ENCODE measurements around the gene PPP1R14B. TPM values are rescaled to one million over a fixed set of nuclear protein-coding genes. Genes with fewer than 3 reads are reported as not detected.

Gene PPP1R14B
- total and polyA plus RNA-seq, 2 of the 13 experiments (the other 11 are each of a cell fraction or from before 2014, with no cell fraction given), result 110 to 148 TPM

- 0 out of 2 replicates have a peak, but pooled peaks have one; percentile 29 for TF ChIP-seq ZNF503 (CRISPR knock-in tag; IDR thresholded peaks at IDR 0.05)
- TF ChIP-seq SNAPC5 (CRISPR knock-in tag; IDR thresholded peaks at IDR 0.05; ENCODE audit: borderline replicate concordance), result no peak
- no peak for TF ChIP-seq ATF5 (CRISPR knock-in tag; IDR thresholded peaks at IDR 0.05; ENCODE audit: low read depth)
- no peak for TF ChIP-seq ZNF773 (CRISPR knock-in tag; IDR thresholded peaks at IDR 0.05; ENCODE audit: borderline replicate concordance)
- no peak for TF ChIP-seq RFX5 (IDR thresholded peaks at IDR 0.05; ENCODE audit: low read depth, low read length)
- no peak for TF ChIP-seq MLX (CRISPR knock-in tag; IDR thresholded peaks at IDR 0.05)
- peak; percentile 28; the same call in 1 of the 2 replicates for TF ChIP-seq ZNF790 (CRISPR knock-in tag; IDR thresholded peaks at IDR 0.05; ENCODE audit: borderline replicate concordance)
- TF ChIP-seq SRY (CRISPR knock-in tag; IDR thresholded peaks at IDR 0.05), result peak; percentile 48; the same call in 1 of the 2 replicates
- TF ChIP-seq ZNF430 (CRISPR knock-in tag; IDR thresholded peaks at IDR 0.05), result no peak
- peak; percentile 57; the same call in 1 of the 2 replicates for TF ChIP-seq THRA (CRISPR knock-in tag; IDR thresholded peaks at IDR 0.05; ENCODE audit: borderline replicate concordance)
- no peak for TF ChIP-seq ZNF34 (CRISPR knock-in tag; IDR thresholded peaks at IDR 0.05; ENCODE audit: borderline replicate concordance)
- no peak for TF ChIP-seq ZNF597 (CRISPR knock-in tag; IDR thresholded peaks at IDR 0.05)
- no peak for TF ChIP-seq ZFP41 (CRISPR knock-in tag; IDR thresholded peaks at IDR 0.05; ENCODE audit: borderline replicate concordance)
- no peak for TF ChIP-seq HBP1 (CRISPR knock-in tag; IDR thresholded peaks at IDR 0.05; ENCODE audit: low read depth)
- no peak for TF ChIP-seq HOXA9 (CRISPR knock-in tag; IDR thresholded peaks at IDR 0.05; ENCODE audit: borderline replicate concordance)
- TF ChIP-seq NCOA2 (CRISPR knock-in tag; IDR thresholded peaks at IDR 0.05), result 0 out of 2 replicates have a peak, but pooled peaks have one; percentile 15
- TF ChIP-seq NCOA1 (CRISPR knock-in tag; IDR thresholded peaks at IDR 0.05), result no peak
- 0 out of 2 replicates have a peak, but pooled peaks have one; percentile 7 for TF ChIP-seq ZNF317 (CRISPR knock-in tag; IDR thresholded peaks at IDR 0.05)
- peak; percentile 22; the same call in 1 of the 2 replicates for TF ChIP-seq HOXA3 (CRISPR knock-in tag; IDR thresholded peaks at IDR 0.05)
- TF ChIP-seq BRCA1 (CRISPR knock-in tag; IDR thresholded peaks at IDR 0.05), result no peak
- TF ChIP-seq TRAFD1 (CRISPR knock-in tag; IDR thresholded peaks at IDR 0.05; ENCODE audit: borderline replicate concordance), result no peak
These were observed 20.2 kb downstream of the PPP1R14B start (continued) for GRCh38 chr11:64226507-64227051.

Measured in HepG2 (cell line).